ENCODE data around the gene YWHAE.
"Not testable (repeated sequence)": the region's sequence is repeated elsewhere in the genome, so short reads cannot be mapped to it uniquely, and the experiment has no call there.

DNA sequence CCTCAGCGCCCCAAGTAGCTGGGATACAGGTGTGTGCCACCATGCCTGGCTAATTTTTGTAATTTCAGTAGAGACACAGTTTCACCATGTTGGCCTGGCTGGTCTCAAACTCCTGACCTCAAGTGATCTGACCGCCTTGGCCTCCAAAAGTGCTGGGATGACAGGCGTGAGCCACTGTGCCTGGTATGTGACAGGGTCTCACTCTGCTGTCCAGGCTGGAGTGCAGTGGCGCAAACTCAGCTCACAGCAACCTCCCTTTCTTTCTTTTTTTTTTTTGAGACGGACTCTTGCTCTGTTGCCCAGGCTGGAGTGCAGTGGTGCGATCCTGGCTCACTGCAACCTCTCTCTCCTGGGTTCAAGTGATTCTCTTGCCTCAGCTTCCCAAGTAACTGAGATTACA, 42.7 kb upstream of the YWHAE start:
- TF ChIP-seq, protein P1, sequence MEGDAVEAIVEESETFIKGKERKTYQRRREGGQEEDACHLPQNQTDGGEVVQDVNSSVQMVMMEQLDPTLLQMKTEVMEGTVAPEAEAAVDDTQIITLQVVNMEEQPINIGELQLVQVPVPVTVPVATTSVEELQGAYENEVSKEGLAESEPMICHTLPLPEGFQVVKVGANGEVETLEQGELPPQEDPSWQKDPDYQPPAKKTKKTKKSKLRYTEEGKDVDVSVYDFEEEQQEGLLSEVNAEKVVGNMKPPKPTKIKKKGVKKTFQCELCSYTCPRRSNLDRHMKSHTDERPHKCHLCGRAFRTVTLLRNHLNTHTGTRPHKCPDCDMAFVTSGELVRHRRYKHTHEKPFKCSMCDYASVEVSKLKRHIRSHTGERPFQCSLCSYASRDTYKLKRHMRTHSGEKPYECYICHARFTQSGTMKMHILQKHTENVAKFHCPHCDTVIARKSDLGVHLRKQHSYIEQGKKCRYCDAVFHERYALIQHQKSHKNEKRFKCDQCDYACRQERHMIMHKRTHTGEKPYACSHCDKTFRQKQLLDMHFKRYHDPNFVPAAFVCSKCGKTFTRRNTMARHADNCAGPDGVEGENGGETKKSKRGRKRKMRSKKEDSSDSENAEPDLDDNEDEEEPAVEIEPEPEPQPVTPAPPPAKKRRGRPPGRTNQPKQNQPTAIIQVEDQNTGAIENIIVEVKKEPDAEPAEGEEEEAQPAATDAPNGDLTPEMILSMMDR (IDR thresholded peaks at IDR 0.05), result not testable (repeated sequence)
- TF ChIP-seq POLR2A (IDR thresholded peaks at IDR 0.05), result not testable (repeated sequence)

Measured in testis (tissue), 2 donors.